Kidney (tissue), 14 donors: ENCODE data around the gene CTIF. TPM values are rescaled to one million over a fixed set of nuclear protein-coding genes. Genes with fewer than 3 reads are reported as not detected.
"Not testable (repeated sequence)": the region's sequence is repeated elsewhere in the genome, so short reads cannot be mapped to it uniquely, and the experiment has no call there.

ENCODE experiments used
- DNase-seq, 5 donors: peaks; one replicate each; pipeline ENCODE4 v3.0.0-alpha.2; 2013 to 2020
- FAIRE-seq: peaks from 2 replicates; lab custom pipeline; 2012; peaks lifted over from hg19 to GRCh38; lab: Jason Lieb, UNC
- H3K27ac ChIP-seq, 2 donors: one replicate each; pipeline ENCODE4 v1.7.0; 2013; ENCODE audit warnings: low read depth in 2 of 2, low read length in 2 of 2, inconsistent platforms in 1 of 2
- H3K27me3 ChIP-seq: one replicate; pipeline ENCODE4 v1.7.1; 2013; ENCODE audit warnings: low read length, inconsistent platforms; ENCODE audit not compliant: control insufficient read depth, insufficient read depth
- H3K36me3 ChIP-seq, 3 donors: one replicate each; pipeline versions ENCODE4 v1.7.0 to v1.7.1; 2013; ENCODE audit warnings: low read length in 3 of 3, control low read depth in 1 of 3, inconsistent platforms in 1 of 3; ENCODE audit not compliant: insufficient read depth in 3 of 3, control insufficient read depth in 2 of 3
- H3K4me1 ChIP-seq, 3 donors: one replicate each; pipeline versions ENCODE4 v1.7.0 to v1.7.1; 2013; ENCODE audit warnings: low read length in 3 of 3, inconsistent platforms in 1 of 3, low read depth in 1 of 3; ENCODE audit not compliant: control insufficient read depth in 2 of 3, insufficient read depth in 2 of 3
- H3K4me3 ChIP-seq, 3 donors: one replicate each; pipeline versions ENCODE4 v1.7.0 to v1.8.1; 2013; ENCODE audit warnings: low read length in 3 of 3, control low read depth in 1 of 3, inconsistent platforms in 1 of 3
- H3K9ac ChIP-seq, 3 donors: one replicate each; pipeline versions ENCODE4 v1.7.0 to v1.7.1; 2013; ENCODE audit warnings: low read length in 3 of 3, control low read depth in 1 of 3, inconsistent platforms in 1 of 3
- H3K9me3 ChIP-seq, 3 donors: one replicate each; pipeline versions ENCODE4 v1.7.0 to v1.7.1; 2013; ENCODE audit warnings: low read length in 3 of 3, control low read depth in 1 of 3, inconsistent platforms in 1 of 3; ENCODE audit not compliant: control insufficient read depth in 2 of 3, insufficient read depth in 1 of 3
- intact Hi-C: fragments of 100-400 bp; cut with DNase I; formaldehyde crosslinking; loops from one replicate; pipeline ENCODE4 v1.11.1; 2022
- polyA plus RNA-seq: library from polyadenylated mRNA; stranded (reverse); fragments of 350-450 nt; fragmentation: Illumina TruSeq; extraction: RNeasy Lipid Tissue Mini Kit (QIAGEN cat#74804); gene quantifications from one replicate; pipeline ENCODE4 v1.2.3, GENCODE V29; 2014; ENCODE audit warnings: low read depth, low replicate concordance; ENCODE audit not compliant: insufficient read depth
- total RNA-seq: library from RNA; stranded (reverse); fragmentation: NEBNext Ultra II Directional; extraction: Animal tissue kit (Norgen Biotek cat#: 25700); gene quantifications from one replicate; pipeline ENCODE4 v1.2.1, GENCODE V29; 2021
- TF ChIP-seq, protein P1 (sequence below): IDR thresholded peaks from 3 replicates; pipeline ENCODE4 v1.5.1; 2012; ENCODE audit warnings: mild to moderate bottlenecking, moderate library complexity, borderline replicate concordance; ENCODE audit not compliant: insufficient read depth; ENCODE audit errors: extremely low read depth
- donor health status: control.
- donor health status: control.
- donor health status: control.
- donor health status: control.
- donor health status: control.
- donor health status: DM: yes; HTN: yes; CAD: no.
- donor health status: Normal renal cell carcinoma (clear cell type).

The CTIF gene
- total and polyA plus RNA-seq, 2 donors from 2014 or later: 37.3 to 41.9 TPM

DNA sequence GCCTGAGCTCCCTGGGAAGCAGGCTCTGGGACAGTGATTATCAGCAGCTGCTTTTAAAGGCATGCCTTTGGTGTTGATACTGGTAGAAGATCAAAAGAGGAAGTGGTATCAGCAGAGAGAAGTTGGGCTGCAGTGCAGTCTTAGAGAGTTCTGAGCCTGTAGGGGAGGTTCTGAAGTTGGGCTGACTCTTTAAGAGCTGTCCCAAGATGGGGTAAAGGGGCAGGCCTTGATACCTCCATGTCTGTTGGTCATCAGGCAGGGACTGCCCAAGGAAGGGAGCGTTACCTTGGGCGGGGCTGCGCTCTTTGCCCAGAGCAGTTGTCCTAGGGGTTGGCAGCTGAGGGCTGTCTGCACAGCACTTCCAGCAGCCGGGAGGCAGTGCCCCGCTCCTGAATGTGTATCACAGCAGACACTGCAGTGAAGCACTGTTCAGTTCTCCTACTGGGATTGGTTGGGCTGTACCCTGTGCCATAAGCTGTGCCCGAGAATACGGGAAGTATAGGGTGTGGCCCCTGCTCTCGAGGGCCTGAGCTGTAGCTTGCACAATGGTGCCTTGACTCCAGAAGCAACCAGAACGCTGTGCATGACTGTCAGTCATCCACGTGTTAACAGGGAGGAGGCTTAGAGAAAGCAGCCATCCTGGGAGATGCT lies 177.0 kb downstream of the CTIF start:
- Histone ChIP-seq H3K27ac (no peak overlapping the region), H3K27me3 (no peaks in the 10 kb centered on the region), H3K9me3 (no peaks in the 10 kb centered on the region), H3K4me1 (peaks cover 0 to 21% (median 8%) of the 10 kb centered on the region in 3 donors), H3K9ac (no peak overlapping the region), H3K4me3 (no peak overlapping the region), H3K36me3 (no peaks in the 10 kb centered on the region)
- peak in 1 of 5 donors; percentile 64 for DNase-seq
- TF ChIP-seq, protein P1, sequence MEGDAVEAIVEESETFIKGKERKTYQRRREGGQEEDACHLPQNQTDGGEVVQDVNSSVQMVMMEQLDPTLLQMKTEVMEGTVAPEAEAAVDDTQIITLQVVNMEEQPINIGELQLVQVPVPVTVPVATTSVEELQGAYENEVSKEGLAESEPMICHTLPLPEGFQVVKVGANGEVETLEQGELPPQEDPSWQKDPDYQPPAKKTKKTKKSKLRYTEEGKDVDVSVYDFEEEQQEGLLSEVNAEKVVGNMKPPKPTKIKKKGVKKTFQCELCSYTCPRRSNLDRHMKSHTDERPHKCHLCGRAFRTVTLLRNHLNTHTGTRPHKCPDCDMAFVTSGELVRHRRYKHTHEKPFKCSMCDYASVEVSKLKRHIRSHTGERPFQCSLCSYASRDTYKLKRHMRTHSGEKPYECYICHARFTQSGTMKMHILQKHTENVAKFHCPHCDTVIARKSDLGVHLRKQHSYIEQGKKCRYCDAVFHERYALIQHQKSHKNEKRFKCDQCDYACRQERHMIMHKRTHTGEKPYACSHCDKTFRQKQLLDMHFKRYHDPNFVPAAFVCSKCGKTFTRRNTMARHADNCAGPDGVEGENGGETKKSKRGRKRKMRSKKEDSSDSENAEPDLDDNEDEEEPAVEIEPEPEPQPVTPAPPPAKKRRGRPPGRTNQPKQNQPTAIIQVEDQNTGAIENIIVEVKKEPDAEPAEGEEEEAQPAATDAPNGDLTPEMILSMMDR: no peak
- FAIRE-seq: no peak
- intact Hi-C loops: no loop called here

DNA sequence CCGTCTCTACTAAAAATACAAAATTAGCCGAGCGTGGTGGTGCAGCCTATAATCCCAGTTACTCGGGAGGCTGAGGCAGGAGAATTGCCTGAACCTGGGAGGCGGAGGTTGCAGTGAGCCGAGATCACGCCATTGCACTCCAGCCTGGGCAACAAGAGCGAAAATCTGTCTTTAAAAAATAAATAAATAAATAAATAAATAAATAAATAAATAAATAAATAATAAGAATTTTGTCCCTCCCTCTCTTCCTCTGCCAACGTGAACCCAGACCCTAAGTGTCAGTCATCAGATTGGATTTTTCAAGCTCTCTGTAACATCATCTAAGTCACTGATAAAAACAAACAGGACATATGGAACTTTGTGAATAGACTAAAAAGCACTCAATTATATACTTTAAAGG lies 178.4 kb downstream of the CTIF start:
- intact Hi-C loops, H3K9ac ChIP-seq, H3K9me3 ChIP-seq, H3K27me3 ChIP-seq, FAIRE-seq, H3K27ac ChIP-seq, H3K4me3 ChIP-seq, H3K36me3 ChIP-seq, DNase-seq: not testable (repeated sequence)
- peaks cover 0 to 21% (median 8%) of the 10 kb centered on the region in 3 donors for H3K4me1 ChIP-seq

DNA sequence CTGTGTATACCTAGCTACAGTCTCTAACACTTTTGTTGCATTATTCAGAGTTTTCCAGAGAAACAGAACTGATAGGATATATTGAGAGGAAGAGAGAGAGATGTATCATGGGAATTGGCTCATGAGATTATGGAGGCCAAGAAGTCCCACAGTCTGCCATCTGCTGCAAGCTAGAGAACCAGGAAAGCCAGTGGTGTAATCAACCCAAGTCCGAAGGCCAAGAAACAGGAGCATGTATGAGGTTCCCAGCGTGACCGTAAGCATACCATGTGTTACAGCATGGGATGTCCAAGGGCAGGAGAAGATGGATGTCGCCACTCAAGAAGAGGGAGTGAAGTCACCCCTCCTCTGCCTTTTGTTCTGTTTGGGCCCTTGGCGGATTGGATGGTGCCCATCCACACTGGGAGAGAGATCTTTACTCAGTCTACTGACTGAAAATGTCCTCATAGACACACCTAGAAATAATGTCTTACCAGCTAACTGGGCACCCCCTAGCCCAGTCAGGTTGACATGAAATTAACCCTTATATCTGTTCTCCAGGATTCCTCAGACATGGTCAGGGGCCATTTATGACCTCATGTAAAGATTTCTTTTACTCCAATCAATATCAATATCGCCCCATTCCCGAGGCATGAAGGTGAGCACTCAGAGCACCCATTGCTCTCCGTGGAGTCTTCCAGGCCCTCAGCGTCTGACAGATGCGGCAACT lies 179.6 kb downstream of the CTIF start:
- H3K27ac ChIP-seq: no peak overlapping the region
- no peaks in the 10 kb centered on the region for H3K9me3 ChIP-seq
- intact Hi-C loops: no loop called here
- H3K9ac ChIP-seq: no peak overlapping the region
- no peak for FAIRE-seq
- no peaks in the 10 kb centered on the region for H3K27me3 ChIP-seq
- H3K36me3 ChIP-seq: no peaks in the 10 kb centered on the region
- no peak overlapping the region for H3K4me3 ChIP-seq
- no peak for DNase-seq
- peaks cover 0 to 13% (median 8%) of the 10 kb centered on the region in 3 donors for H3K4me1 ChIP-seq
- TF ChIP-seq, protein P1: no peak

DNA sequence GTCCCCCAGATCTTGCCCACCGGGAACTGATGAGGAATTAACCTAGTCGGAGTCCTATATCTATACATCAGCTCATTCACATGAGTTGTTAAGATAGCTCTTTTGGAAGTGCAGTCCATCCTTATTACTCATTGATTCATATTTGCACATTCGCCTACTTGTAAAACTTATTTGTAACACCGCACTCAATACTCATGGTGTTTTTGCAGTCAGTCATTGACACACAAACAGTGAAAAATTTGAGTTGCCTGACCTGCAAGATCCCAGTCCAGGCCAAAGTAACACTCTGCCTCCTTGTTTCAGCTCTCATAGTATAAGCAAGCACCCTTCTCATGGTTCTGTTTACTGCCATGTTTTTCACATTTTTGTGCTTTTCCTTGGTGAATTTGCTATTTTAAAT lies 180.6 kb downstream of the CTIF start:
- TF ChIP-seq, protein P1: no peak
- FAIRE-seq (no peak), DNase-seq (no peak)
- H3K9me3 ChIP-seq: no peaks in the 10 kb centered on the region
- H3K27ac ChIP-seq: no peak overlapping the region
- no peak overlapping the region for H3K9ac ChIP-seq
- intact Hi-C loops: no loop called here
- H3K36me3 ChIP-seq: no peaks in the 10 kb centered on the region
- no peak overlapping the region for H3K4me3 ChIP-seq
- no peaks in the 10 kb centered on the region for H3K27me3 ChIP-seq
- peaks cover 0 to 9% (median 5%) of the 10 kb centered on the region in 3 donors for H3K4me1 ChIP-seq
